Peyer's patch (tissue), 4 donors: Measurements from ENCODE around the gene CRLF1.

Experiments used
- POLR2A ChIP-seq, 2 donors: fragments of 450-650 bp; IDR thresholded peaks; one replicate each; pipeline ENCODE4 v1.5.1; 2017; ENCODE audit warnings: antibody characterized with exemption in 2 of 2, mild to moderate bottlenecking in 2 of 2, moderate library complexity in 2 of 2
- TF ChIP-seq, protein P1 (sequence below), 6 experiments: fragments of 450-650 bp in 4 of 6; fragments of 200-600 bp in 2 of 6; sonication (generic) in 1 of 6; IDR thresholded peaks; one replicate each; pipeline ENCODE4 v1.5.1; 2017 to 2019; ENCODE audit warnings: antibody characterized with exemption in 6 of 6, mild to moderate bottlenecking in 3 of 6, moderate library complexity in 1 of 6

DNA sequence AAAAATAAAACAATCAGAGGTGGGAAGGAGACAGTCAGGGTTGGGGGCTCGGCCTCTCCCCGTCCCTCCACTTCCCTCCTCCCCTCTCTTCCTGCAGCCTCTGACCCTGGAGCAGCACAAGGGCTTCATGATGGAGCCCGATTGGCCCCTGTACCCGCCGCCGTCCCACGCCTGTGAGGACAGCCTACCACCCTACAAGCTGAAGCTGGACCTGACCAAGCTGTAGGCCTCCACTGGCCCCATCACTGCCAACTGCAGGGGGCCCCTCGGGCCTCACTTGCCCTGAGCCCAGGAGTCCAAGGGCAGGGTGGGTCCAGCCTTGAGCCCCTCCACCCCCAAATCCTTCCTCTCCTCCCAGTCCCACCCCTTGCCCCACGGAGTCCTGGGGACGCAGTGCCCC lies 13.7 kb upstream of the CRLF1 start:
- TF ChIP-seq, protein P1, sequence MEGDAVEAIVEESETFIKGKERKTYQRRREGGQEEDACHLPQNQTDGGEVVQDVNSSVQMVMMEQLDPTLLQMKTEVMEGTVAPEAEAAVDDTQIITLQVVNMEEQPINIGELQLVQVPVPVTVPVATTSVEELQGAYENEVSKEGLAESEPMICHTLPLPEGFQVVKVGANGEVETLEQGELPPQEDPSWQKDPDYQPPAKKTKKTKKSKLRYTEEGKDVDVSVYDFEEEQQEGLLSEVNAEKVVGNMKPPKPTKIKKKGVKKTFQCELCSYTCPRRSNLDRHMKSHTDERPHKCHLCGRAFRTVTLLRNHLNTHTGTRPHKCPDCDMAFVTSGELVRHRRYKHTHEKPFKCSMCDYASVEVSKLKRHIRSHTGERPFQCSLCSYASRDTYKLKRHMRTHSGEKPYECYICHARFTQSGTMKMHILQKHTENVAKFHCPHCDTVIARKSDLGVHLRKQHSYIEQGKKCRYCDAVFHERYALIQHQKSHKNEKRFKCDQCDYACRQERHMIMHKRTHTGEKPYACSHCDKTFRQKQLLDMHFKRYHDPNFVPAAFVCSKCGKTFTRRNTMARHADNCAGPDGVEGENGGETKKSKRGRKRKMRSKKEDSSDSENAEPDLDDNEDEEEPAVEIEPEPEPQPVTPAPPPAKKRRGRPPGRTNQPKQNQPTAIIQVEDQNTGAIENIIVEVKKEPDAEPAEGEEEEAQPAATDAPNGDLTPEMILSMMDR (IDR thresholded peaks at IDR 0.05): no peak
- no peak for TF ChIP-seq POLR2A (IDR thresholded peaks at IDR 0.05)
